D721Med (cell line): ENCODE results near the gene GASK1A.
"Not testable (repeated sequence)": the region's sequence is repeated elsewhere in the genome, so short reads cannot be mapped to it uniquely, and the experiment has no call there.

Source experiments
- DNase-seq: peaks from one replicate; pipeline ENCODE4 v3.0.0; 2011; ENCODE audit warnings: low spot score; ENCODE audit not compliant: insufficient read length
- FAIRE-seq: peaks from 2 replicates; lab custom pipeline; 2011; peaks lifted over from hg19 to GRCh38; lab: Jason Lieb, UNC
- TF ChIP-seq, protein P1 (sequence below): IDR thresholded peaks from 2 replicates; pipeline ENCODE4 v1.5.1; 2012; ENCODE audit warnings: mild to moderate bottlenecking, control low read depth; ENCODE audit not compliant: insufficient read depth; ENCODE audit errors: missing control alignments

Gene GASK1A

DNA sequence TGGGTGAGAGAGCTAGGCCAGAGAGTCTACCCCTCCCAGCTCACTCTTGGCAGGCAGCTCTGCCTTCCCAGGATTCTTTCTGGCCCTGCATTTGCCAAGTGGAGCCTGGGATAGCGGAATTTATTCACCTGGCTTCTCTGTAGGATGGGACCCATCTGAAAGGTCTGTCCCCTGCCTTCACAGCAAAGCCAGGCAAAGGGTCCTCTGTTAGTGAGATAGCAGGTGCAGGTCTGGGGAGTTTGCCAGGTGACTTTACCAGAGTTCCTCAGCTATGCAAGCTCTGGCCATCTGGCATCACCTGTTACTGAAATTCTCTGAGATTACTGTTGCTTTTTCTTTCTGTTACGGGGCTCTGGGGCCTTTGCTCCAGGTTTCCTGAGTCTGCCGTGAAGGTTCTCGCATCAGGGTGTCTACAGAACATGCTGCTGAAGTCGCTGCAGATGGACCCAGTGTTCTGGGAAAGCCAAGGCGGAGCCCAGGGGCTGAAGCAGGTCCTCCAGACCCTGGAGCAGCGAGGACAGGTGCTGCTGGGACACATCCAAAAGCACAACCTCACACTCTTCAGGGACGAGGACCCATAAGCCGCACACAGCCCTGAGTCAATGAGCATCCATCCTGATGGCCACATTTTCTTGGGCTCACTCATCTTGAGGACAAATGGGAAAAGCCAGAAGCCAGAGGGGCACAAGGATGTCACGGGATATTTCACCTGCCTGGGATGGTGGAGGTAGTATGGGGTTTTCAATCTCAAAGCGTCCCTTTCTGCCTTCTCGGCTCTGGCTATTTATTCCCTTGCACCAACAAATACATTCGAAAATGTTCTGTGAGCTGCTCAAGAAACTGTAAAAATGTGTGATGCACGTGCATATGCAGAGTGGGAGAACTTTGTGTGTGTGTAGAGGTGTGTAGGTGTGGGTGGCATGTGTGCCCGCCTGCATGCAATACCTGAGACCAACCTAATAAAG is 77.0 kb downstream of the GASK1A start:
- TF ChIP-seq, protein P1, sequence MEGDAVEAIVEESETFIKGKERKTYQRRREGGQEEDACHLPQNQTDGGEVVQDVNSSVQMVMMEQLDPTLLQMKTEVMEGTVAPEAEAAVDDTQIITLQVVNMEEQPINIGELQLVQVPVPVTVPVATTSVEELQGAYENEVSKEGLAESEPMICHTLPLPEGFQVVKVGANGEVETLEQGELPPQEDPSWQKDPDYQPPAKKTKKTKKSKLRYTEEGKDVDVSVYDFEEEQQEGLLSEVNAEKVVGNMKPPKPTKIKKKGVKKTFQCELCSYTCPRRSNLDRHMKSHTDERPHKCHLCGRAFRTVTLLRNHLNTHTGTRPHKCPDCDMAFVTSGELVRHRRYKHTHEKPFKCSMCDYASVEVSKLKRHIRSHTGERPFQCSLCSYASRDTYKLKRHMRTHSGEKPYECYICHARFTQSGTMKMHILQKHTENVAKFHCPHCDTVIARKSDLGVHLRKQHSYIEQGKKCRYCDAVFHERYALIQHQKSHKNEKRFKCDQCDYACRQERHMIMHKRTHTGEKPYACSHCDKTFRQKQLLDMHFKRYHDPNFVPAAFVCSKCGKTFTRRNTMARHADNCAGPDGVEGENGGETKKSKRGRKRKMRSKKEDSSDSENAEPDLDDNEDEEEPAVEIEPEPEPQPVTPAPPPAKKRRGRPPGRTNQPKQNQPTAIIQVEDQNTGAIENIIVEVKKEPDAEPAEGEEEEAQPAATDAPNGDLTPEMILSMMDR, result no peak
- no peak for FAIRE-seq

DNA sequence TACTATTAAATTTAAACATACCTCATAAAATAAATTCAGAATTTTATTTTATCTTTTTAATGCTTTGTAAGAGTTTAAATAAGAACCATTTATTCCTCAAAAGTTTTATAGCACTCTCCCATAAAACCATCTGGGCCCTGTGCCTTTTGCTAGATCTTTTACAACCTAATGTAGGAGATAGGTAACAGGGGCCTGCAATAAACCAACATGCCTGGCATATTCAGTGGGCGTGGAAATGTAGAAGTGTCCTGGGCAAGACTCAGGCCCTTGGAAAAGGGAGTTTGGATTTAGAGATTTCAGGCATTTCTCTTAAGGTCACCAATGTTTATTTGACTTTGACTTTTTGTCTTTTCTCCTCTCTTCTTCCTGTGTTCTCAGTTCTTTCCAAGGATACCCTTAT is 80.3 kb downstream of the GASK1A start:
- DNase-seq, result no peak
- no peak for FAIRE-seq
- TF ChIP-seq, protein P1, result no peak

More for the DNA sequence above, 77.0 kb downstream of the GASK1A start:
- no peak for DNase-seq

DNA sequence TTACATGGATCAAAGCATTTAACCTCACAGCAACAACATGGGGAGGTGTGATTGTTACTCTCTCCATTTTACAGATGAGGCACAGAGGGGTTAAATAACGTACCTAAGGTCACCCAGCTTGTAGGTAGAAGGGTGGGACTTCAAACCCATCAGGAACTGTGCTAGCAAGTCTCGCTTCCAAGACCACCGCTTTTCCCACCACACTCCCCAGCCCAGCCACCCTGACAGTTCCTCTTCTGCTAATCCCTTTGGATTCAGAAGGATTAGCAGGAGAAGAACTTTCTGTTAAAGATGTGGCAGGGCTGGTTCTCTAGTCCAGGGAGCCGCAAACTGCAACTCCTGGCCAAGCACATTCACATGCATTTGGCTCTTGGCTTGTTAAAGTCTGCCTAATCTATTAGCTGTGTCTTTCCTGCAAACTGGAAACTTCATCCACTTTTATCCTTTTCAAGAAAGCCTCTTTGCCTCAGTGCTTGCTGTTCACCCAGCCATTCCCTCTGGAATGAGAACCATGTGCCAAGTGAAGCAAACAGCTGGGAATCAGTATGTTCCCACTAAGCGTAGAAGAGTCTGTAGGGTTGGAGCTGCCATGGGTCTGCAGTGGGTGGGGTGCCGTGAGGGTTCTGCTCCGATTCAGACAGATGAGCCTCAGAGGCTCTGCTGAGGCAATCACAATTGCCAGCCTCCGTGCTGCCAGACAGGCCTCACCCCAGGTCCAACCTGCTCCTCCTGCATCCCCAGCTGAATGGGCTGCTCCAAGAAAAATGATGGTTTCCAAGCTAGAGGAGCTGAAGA is 82.2 kb downstream of the GASK1A start:
- DNase-seq (no peak), FAIRE-seq (no peak)
- TF ChIP-seq, protein P1, result no peak

DNA sequence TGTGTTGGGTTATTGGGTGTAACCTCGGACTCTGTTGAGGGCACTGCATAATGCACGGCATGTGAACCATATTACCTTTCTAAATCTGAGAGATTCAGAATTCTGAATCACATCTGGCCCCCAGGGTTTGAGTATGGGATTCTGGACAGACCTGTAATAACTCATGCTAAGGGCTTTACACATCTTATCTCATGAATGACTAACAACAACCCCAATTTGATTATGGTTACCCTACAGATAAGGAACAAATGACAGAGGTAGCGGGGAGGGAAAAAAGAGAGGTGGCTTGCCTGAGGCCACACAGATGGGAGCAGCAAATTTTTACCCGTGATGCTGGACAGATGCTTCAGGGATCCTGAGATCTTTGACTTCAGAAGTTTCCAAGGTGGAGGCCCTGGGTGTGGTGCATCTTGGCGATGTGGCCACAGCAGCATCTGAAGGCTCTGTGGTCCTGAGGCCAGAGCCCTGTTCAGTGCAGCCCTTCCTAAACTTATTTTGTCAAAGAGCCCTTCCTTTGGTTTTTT is 83.0 kb downstream of the GASK1A start:
- no peak for DNase-seq
- TF ChIP-seq, protein P1, result no peak
- no peak for FAIRE-seq

- DNase-seq (no peak), FAIRE-seq (no peak)
- TF ChIP-seq, protein P1, result no peak
Observed at GRCh38 chr3:43062564-43063040, 83.5 kb downstream of the GASK1A start.

GRCh38 chr3:43063114-43063513 is 84.0 kb downstream of the GASK1A start:
- FAIRE-seq (no peak), DNase-seq (no peak)
- TF ChIP-seq, protein P1, result no peak

- FAIRE-seq, DNase-seq: not testable (repeated sequence)
Observed at GRCh38 chr3:43070670-43071069, 91.6 kb downstream of the GASK1A start.
